ENCODE data around the gene SLC44A3.

The SLC44A3 gene

GRCh38 chr1:94901841-94902240 lies 81.7 kb downstream of the SLC44A3 start:
- in situ Hi-C loops (cut with MboI; ENCODE audit: low sequenced_read_pairs), result no loop called here

GRCh38 chr1:94903280-94904009 lies 83.3 kb downstream of the SLC44A3 start:
- in situ Hi-C loops (cut with MboI; ENCODE audit: low sequenced_read_pairs), result no loop called here

DNA sequence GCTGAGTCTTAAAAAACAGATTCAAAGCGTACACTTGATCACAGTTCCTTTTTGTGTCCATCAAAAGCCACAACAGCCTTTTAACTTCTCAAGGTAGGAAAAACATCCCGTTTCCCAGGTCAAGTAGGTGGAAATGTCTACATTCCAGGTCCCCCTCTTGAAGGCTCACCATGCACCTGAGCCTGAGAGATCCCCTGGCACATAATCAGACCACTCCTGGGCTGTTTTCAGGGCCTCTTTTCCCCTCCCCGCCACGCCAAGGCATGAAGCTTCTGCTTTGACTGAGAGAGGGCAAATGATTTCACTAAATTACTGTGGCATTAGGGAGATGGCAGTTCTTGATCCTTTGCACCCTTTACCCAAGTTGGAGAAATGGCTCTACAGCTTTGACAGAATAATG lies 85.0 kb downstream of the SLC44A3 start:
- in situ Hi-C loops (cut with MboI; ENCODE audit: low sequenced_read_pairs), result no loop called here

DNA sequence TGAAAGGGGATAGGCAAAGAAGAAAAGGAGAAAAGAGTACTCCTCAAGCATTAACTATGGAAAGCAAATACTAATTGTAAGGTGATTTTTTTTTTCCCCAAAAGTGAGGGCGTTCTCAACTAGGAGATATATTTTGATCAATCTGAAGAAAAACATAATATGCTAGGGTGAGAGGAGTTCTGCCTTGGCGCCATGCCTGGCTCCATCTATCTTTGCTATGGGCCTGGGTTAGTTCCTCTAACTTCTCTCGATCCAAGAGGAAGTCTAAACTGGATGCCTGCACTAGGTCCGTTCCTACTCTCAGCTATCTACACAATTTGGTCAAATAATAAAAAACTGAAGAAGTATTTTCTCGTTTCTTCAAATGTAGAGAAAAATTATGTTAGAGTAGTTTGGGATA lies 86.2 kb downstream of the SLC44A3 start:
- in situ Hi-C loops (cut with MboI; ENCODE audit: low sequenced_read_pairs), result no loop called here

DNA sequence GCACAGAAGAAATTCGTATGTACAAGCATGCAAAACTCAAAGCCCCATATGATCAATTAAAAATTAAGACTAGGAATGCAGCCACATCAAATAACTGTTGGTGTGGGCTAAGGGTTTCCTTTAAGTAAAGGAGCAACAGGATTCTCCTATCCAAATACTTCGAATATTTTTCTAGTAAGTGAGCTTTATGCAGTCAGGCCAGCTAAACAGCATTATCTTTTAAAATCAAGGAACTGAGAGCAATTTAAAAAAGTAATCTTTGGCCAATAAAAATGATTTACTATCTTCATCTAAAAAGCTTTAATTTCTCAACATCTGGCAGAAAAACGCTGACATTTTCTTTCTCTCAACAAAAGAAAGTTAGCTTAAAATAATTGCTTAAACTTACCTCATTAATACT lies 87.0 kb downstream of the SLC44A3 start:
- in situ Hi-C loops (cut with MboI; ENCODE audit: low sequenced_read_pairs), result no loop called here

- in situ Hi-C loops (cut with MboI; ENCODE audit: low sequenced_read_pairs), result no loop called here
These were observed 88.0 kb downstream of the SLC44A3 start for GRCh38 chr1:94908190-94908589.

GRCh38 chr1:94908965-94909364 lies 88.8 kb downstream of the SLC44A3 start:
- in situ Hi-C loops (cut with MboI; ENCODE audit: low sequenced_read_pairs), result no loop called here

DNA sequence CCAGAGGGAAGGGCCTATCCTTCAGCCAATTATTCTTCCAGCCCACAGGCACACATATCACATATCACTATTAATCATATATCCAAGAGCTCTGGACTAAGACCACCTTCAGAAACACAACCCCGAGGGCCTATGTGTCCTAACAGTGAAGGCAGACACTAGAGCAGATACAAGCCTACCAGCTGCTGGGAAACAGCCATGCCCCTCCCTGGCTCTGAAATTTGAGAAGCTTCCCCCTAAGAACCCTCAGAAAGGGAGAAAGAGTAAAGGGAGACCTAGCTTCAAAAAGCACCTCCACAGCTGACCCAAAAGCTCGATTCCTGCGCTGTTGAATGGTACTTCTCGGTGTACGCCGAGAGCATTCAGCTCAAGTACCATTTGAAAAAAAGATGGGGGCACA lies 89.3 kb downstream of the SLC44A3 start:
- in situ Hi-C loops (cut with MboI; ENCODE audit: low sequenced_read_pairs), result no loop called here

- in situ Hi-C loops (cut with MboI; ENCODE audit: low sequenced_read_pairs), result no loop called here
These were observed 92.4 kb downstream of the SLC44A3 start for GRCh38 chr1:94912263-94913184.

DNA sequence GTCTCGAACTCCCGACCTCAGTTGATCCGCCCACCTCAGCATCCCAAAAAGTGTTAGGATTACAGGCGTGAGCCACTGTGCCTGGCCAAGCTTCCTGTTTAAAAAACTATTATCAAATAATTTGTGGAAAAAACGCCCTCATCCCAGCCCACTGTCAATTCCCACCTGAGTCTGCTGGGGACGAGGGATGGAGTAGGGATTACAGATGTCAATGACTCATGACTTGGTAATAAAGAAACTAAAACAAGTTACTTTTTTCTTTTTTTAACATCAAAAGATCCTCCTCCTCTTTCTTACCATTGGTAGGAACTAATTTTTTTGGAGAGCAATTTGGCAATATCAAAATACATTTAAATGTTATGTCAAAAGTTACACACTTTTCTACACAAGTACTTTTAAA lies 97.1 kb downstream of the SLC44A3 start:
- in situ Hi-C loops (cut with MboI; ENCODE audit: low sequenced_read_pairs), result no loop called here

GRCh38 chr1:94919241-94920030 lies 99.3 kb downstream of the SLC44A3 start:
- in situ Hi-C loops (cut with MboI; ENCODE audit: low sequenced_read_pairs), result no loop called here

DNA sequence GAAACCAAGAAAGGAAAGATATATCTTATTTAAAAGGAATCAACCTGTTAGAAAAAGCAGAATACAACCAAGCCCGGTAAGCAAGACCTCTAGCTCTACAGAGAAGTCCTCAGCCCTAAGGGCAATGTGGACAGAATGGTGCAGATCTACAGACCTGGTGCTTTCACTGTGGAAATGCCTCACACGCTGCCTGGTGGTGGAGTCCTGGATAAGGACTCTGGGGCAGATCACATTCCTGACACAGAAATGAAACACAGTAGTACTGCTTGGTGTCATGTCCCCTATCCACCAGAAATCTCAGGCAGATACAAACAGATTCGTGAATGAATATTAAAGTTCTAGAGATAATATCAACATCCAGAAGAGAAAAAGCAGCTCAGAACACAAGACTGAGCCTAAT lies 99.9 kb downstream of the SLC44A3 start:
- in situ Hi-C loops (cut with MboI; ENCODE audit: low sequenced_read_pairs), result no loop called here

- in situ Hi-C loops (cut with MboI; ENCODE audit: low sequenced_read_pairs), result no loop called here
These were observed 101.8 kb downstream of the SLC44A3 start for GRCh38 chr1:94921977-94922376.

DNA sequence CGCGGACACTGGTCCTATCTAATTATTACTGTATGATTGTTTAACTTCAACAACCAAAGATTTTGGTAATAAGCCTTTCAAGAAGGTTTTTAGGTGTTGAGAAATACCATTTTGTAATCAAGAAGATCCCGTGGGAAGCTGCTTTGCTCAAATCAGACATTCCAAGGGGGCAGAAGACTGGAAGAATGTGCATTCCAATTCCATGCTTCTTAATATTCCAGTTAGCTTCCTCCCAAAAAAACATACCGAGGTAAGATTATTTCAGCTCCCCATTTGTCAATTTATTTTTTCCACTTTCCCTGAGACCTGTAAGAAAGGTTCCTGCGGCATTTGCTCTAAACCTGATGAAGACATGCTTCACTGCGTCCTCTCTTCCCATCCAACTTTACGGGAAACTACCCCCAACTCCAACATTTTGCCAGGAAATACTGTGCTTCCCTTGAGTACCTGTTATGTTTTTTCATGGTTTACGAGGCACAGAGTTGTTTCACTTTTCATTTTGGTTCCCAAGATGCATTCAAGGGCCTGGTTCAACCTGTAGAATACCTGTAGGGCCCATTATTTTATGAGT lies 102.7 kb downstream of the SLC44A3 start:
- in situ Hi-C loops (cut with MboI; ENCODE audit: low sequenced_read_pairs), result no loop called here

DNA sequence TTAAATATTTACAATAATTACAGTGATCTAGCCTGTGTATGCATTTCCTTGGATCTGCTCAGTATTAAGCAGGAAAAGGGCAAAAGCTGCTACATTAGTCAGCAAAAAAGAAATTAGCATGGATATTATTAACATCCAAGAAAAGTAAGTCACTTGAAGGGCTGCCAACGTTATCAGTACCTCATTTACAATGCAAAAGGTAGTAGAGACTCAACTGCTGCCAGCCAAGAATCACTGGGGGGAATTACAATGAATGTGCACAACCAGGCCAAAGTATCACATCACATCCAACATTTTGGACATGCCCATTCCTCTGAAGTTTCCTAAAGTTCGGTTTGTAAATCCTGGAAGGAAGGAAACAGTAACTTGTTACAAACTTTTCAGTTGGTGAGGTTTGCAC lies 104.8 kb downstream of the SLC44A3 start:
- in situ Hi-C loops (cut with MboI; ENCODE audit: low sequenced_read_pairs), result no loop called here

DNA sequence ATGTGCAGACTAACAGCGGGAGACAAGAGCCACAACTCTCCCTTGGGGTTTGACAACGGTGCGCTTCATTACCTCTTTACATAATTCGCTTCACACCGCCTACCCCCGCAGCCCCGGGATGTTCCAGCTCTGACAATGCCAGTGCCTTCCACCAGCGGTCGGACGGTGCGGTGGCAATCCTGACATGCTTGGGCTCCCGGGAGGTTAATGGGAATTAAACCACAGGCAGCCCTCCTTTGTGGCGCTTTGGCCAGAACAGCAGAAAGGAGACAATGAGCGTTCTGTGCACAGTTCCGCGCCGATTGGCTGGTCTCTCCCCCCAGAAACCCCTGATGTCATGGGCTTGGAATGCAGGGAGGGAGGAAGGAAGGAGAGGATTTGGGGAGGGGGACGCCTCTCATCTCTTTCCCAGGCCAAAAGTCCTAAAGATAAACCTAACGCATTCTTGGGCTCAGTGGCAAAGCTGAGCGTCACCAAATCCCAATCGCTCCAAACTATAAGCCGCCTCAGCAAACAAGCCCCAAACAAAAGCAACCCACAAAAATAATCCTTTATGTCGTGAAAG lies 105.5 kb downstream of the SLC44A3 start:
- in situ Hi-C loops (cut with MboI; ENCODE audit: low sequenced_read_pairs), result no loop called here

DNA sequence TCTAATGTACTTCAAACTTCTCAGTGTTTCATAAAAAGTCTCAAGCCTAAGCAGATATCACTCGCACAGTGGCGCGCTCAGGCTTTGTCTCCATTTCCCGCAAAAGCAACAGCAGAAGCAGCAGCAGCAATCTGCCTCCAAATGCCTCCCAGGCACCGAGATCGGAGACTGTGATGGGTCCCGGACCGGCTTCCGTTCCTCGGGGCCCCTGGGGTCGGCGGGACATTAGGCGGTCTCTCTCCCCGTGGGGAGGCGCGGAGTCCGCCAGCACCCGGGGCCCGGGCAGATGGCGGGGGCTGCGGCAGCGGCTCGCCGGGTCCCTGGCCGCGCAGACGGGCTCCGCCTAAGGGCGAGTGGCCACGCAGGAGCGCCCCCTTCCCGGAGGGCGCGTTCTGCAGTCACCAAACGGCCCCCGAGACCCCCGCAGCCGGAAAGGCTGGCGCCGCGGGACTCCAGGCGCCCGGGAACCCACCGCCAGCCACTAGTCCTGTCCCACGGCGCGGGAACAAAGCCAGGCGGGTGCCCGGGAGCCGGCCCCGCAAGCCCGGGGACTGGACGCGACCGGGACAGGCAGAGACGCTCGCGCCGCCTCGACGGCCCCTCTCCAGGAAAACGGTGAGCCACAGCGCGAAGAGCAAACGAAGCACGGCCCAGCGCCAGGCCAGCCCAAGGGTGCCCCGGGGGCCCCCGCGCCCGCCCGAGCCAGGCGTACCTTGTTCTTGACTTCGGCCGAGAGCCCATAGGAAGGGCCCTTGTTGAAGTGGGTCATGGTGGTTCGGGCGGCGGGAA lies 106.2 kb downstream of the SLC44A3 start:
- in situ Hi-C loops (cut with MboI; ENCODE audit: low sequenced_read_pairs), result no loop called here

GRCh38 chr1:94926915-94927404 lies 106.8 kb downstream of the SLC44A3 start, which contains the start of gene CNN3:
TSS of gene CNN3 (minus strand) at chr1:94927110. CDS start at chr1:94926894, 216 bp downstream.
- in situ Hi-C loops (cut with MboI; ENCODE audit: low sequenced_read_pairs), result no loop called here

- in situ Hi-C loops (cut with MboI; ENCODE audit: low sequenced_read_pairs), result no loop called here
These were observed 107.4 kb downstream of the SLC44A3 start for GRCh38 chr1:94927405-94928175.

All from hTERT RPE-1 (cell line).